K562 (cell line): ENCODE results near the gene DLGAP1.

ENCODE experiments used
- BHLHE40 ChIP-seq: IDR thresholded peaks from 2 replicates; pipeline ENCODE4 v1.6.1; 2011; ENCODE audit warnings: low read length, improper control_type of control experiment
- CBX5 ChIP-seq: IDR thresholded peaks from 2 replicates; pipeline ENCODE4 v1.6.1; 2014; ENCODE audit warnings: low read depth, borderline replicate concordance
- CCNT2 ChIP-seq: IDR thresholded peaks from 2 replicates; pipeline ENCODE4 v1.6.1; 2011; ENCODE audit warnings: borderline replicate concordance, low read depth, mild to moderate bottlenecking, moderate library complexity, mixed read lengths, low read length; ENCODE audit not compliant: insufficient read length; ENCODE audit errors: extremely low read depth
- EZH2 ChIP-seq: IDR thresholded peaks from 2 replicates; pipeline ENCODE4 v1.6.1; 2012; ENCODE audit warnings: low read depth, mild to moderate bottlenecking, inconsistent platforms, low read length, borderline replicate concordance
- MAFK ChIP-seq: IDR thresholded peaks from 2 replicates; pipeline ENCODE4 v1.6.1; 2011; ENCODE audit warnings: low read length, improper control_type of control experiment
- PPARD ChIP-seq: fragments of 250-450 bp; sonication (Bioruptor Pico); IDR thresholded peaks from 2 replicates; pipeline ENCODE4 v1.8.0; 2022; ENCODE audit warnings: inconsistent platforms, mild to moderate bottlenecking, moderate library complexity
- ZNF778 ChIP-seq: fragments of 450-650 bp; formaldehyde crosslinking; IDR thresholded peaks from 2 replicates; pipeline ENCODE4 v1.4.0; 2020; ENCODE audit warnings: mild to moderate bottlenecking, moderate library complexity
- TF ChIP-seq, protein P1 (sequence below), 3 experiments: IDR thresholded peaks in 2 of 3; conservative IDR thresholded peaks in 1 of 3; 2 replicates each; pipeline ENCODE4 v1.5.1; 2011 to 2012; ENCODE audit warnings: low read length in 3 of 3, mild to moderate bottlenecking in 3 of 3, control low read depth in 2 of 3, improper control_type of control experiment in 1 of 3, inconsistent platforms in 1 of 3, low read depth in 1 of 3, mixed read lengths in 1 of 3, moderate library complexity in 1 of 3; ENCODE audit not compliant: insufficient read depth in 2 of 3
- TF ChIP-seq, protein P2 (sequence below): fragments of 200-600 bp; sonication (generic); IDR thresholded peaks from one replicate; pipeline ENCODE4 v1.6.1; 2012; ENCODE audit warnings: mild to moderate bottlenecking, low read depth, low read length, inconsistent platforms

DNA sequence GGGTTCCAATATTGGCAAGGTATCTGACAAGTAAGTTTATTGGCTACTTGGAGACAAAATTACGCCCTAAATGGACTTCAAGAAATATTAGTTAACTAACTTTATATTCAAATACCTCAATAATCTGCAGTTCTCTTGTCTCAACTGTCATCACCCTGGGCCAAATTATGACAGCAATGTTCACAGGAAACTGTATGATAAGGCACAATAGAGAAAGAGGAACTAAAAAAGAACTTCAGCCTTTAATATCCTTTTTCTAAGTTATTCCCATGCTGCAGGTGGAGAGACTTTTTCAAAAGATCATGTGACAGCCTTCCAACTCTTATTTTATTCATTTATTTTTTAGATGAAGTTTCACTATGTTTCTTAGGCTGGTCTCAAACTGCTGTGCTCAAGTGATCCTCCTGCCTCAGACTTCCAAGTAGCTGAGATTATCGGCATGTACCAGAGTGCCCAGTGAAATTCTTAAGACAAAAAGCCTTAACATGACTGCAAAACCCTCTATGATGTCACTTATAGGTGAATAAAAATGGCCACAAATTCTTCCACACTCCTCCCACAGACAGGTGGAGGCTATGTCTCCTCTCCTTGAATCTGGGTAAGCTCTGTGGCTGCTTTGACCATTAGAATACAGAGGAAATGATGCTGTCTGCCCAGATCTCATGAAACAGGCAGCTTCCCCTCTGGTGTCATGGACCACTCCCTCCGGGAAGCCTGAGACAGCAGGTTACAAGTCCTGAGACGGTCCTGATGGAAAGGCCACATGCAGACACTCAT is 794.2 kb downstream of the DLGAP1 start:
- TF ChIP-seq, protein P1, sequence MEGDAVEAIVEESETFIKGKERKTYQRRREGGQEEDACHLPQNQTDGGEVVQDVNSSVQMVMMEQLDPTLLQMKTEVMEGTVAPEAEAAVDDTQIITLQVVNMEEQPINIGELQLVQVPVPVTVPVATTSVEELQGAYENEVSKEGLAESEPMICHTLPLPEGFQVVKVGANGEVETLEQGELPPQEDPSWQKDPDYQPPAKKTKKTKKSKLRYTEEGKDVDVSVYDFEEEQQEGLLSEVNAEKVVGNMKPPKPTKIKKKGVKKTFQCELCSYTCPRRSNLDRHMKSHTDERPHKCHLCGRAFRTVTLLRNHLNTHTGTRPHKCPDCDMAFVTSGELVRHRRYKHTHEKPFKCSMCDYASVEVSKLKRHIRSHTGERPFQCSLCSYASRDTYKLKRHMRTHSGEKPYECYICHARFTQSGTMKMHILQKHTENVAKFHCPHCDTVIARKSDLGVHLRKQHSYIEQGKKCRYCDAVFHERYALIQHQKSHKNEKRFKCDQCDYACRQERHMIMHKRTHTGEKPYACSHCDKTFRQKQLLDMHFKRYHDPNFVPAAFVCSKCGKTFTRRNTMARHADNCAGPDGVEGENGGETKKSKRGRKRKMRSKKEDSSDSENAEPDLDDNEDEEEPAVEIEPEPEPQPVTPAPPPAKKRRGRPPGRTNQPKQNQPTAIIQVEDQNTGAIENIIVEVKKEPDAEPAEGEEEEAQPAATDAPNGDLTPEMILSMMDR (IDR thresholded peaks at IDR 0.05 in 2 of 3, conservative IDR thresholded peaks at IDR 0.05 in 1 of 3; ENCODE audit: insufficient read depth in 2 of 3, low read depth in 1 of 3, low read length in 3 of 3) = no peak
- TF ChIP-seq MAFK (0 out of 2 replicates have a peak, but pooled peaks have one; percentile 9), CCNT2 (peak; percentile 24), EZH2 (no peak), PPARD (CRISPR knock-in tag) (no peak), CBX5 (no peak), BHLHE40 (0 out of 2 replicates have a peak, but pooled peaks have one; percentile 25), ZNF778 (no peak)
- TF ChIP-seq, protein P2, sequence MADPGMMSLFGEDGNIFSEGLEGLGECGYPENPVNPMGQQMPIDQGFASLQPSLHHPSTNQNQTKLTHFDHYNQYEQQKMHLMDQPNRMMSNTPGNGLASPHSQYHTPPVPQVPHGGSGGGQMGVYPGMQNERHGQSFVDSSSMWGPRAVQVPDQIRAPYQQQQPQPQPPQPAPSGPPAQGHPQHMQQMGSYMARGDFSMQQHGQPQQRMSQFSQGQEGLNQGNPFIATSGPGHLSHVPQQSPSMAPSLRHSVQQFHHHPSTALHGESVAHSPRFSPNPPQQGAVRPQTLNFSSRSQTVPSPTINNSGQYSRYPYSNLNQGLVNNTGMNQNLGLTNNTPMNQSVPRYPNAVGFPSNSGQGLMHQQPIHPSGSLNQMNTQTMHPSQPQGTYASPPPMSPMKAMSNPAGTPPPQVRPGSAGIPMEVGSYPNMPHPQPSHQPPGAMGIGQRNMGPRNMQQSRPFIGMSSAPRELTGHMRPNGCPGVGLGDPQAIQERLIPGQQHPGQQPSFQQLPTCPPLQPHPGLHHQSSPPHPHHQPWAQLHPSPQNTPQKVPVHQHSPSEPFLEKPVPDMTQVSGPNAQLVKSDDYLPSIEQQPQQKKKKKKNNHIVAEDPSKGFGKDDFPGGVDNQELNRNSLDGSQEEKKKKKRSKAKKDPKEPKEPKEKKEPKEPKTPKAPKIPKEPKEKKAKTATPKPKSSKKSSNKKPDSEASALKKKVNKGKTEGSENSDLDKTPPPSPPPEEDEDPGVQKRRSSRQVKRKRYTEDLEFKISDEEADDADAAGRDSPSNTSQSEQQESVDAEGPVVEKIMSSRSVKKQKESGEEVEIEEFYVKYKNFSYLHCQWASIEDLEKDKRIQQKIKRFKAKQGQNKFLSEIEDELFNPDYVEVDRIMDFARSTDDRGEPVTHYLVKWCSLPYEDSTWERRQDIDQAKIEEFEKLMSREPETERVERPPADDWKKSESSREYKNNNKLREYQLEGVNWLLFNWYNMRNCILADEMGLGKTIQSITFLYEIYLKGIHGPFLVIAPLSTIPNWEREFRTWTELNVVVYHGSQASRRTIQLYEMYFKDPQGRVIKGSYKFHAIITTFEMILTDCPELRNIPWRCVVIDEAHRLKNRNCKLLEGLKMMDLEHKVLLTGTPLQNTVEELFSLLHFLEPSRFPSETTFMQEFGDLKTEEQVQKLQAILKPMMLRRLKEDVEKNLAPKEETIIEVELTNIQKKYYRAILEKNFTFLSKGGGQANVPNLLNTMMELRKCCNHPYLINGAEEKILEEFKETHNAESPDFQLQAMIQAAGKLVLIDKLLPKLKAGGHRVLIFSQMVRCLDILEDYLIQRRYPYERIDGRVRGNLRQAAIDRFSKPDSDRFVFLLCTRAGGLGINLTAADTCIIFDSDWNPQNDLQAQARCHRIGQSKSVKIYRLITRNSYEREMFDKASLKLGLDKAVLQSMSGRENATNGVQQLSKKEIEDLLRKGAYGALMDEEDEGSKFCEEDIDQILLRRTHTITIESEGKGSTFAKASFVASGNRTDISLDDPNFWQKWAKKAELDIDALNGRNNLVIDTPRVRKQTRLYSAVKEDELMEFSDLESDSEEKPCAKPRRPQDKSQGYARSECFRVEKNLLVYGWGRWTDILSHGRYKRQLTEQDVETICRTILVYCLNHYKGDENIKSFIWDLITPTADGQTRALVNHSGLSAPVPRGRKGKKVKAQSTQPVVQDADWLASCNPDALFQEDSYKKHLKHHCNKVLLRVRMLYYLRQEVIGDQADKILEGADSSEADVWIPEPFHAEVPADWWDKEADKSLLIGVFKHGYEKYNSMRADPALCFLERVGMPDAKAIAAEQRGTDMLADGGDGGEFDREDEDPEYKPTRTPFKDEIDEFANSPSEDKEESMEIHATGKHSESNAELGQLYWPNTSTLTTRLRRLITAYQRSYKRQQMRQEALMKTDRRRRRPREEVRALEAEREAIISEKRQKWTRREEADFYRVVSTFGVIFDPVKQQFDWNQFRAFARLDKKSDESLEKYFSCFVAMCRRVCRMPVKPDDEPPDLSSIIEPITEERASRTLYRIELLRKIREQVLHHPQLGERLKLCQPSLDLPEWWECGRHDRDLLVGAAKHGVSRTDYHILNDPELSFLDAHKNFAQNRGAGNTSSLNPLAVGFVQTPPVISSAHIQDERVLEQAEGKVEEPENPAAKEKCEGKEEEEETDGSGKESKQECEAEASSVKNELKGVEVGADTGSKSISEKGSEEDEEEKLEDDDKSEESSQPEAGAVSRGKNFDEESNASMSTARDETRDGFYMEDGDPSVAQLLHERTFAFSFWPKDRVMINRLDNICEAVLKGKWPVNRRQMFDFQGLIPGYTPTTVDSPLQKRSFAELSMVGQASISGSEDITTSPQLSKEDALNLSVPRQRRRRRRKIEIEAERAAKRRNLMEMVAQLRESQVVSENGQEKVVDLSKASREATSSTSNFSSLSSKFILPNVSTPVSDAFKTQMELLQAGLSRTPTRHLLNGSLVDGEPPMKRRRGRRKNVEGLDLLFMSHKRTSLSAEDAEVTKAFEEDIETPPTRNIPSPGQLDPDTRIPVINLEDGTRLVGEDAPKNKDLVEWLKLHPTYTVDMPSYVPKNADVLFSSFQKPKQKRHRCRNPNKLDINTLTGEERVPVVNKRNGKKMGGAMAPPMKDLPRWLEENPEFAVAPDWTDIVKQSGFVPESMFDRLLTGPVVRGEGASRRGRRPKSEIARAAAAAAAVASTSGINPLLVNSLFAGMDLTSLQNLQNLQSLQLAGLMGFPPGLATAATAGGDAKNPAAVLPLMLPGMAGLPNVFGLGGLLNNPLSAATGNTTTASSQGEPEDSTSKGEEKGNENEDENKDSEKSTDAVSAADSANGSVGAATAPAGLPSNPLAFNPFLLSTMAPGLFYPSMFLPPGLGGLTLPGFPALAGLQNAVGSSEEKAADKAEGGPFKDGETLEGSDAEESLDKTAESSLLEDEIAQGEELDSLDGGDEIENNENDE = no peak
